Naive thymus-derived CD8-positive, alpha-beta T cell (primary cell): ENCODE measurements around the gene KLHL29. TPM values are rescaled to one million over a fixed set of nuclear protein-coding genes. Genes with fewer than 3 reads are reported as not detected.
A peak's percentile ranks its signal among the peaks of the same experiment; 100 is the strongest.

Source experiments
- ATAC-seq, 2 donors: fragments of 150-1000 bp; cut with Tn5 transposase in 1 of 2; sonication (Bioruptor Pico), chemical (Tn5 transposase) in 1 of 2; 1 replicate in 1 of 2; 2 replicates in 1 of 2; pipeline ENCODE4 v1.10.0; 2021; ENCODE audit warnings: mild to moderate bottlenecking in 2 of 2, moderate library complexity in 2 of 2
- POLR2A ChIA-PET: fragments of 350-600 bp; sonication (Branson Sonifier 250); formaldehyde crosslinking; loops from one replicate; lab custom pipeline; 2021; ENCODE audit warnings: antibody characterized with exemption; lab: Charles Lee
- DNase-seq, 10 donors: peaks; one replicate each; pipeline versions ENCODE4 v3.0.0 to v3.0.0-alpha.2; 2020 to 2022
- H3K27ac Mint-ChIP-seq, 10 donors: one replicate each; pipeline ENCODE4 v1.8.0; 2020 to 2022; ENCODE audit warnings: mild to moderate bottlenecking in 10 of 10, mixed read lengths in 10 of 10, moderate library complexity in 4 of 10, inconsistent platforms in 1 of 10
- H3K27me3 Mint-ChIP-seq, 5 donors: one replicate each; pipeline ENCODE4 v1.8.0; 2021 to 2022; ENCODE audit warnings: mixed read lengths in 5 of 5
- H3K36me3 Mint-ChIP-seq, 3 donors: one replicate each; pipeline ENCODE4 v1.8.0; 2020 to 2022; ENCODE audit warnings: mixed read lengths in 3 of 3, mild to moderate bottlenecking in 2 of 3, inconsistent platforms in 1 of 3
- H3K4me1 Mint-ChIP-seq, 4 donors: one replicate each; pipeline ENCODE4 v1.8.0; 2021 to 2022; ENCODE audit warnings: mixed read lengths in 4 of 4
- H3K4me3 Mint-ChIP-seq, 10 donors: one replicate each; pipeline ENCODE4 v1.8.0; 2020 to 2022; ENCODE audit warnings: mild to moderate bottlenecking in 10 of 10, mixed read lengths in 10 of 10, moderate library complexity in 6 of 10, inconsistent platforms in 1 of 10
- H3K9me3 Mint-ChIP-seq, 9 donors: one replicate each; pipeline ENCODE4 v1.8.0; 2020 to 2022; ENCODE audit warnings: mixed read lengths in 9 of 9, mild to moderate bottlenecking in 3 of 9, inconsistent platforms in 1 of 9, moderate library complexity in 1 of 9
- polyA plus RNA-seq, 3 donors: library from polyadenylated mRNA; unstranded; fragments of 300-500 nt; fragmentation: Illumina TruSeq; gene quantifications; one replicate each; pipeline ENCODE4 v1.2.3, GENCODE V29; 2021
- total RNA-seq, 8 experiments: library from RNA in 2 of 8; stranded (reverse) in 2 of 8; gene quantifications; one replicate each; pipeline ENCODE4 v1.2.3 and lab custom pipeline; 2021 to 2026

The KLHL29 gene
- total and polyA plus RNA-seq, 5 experiments from 2014 or later, result 0.02 to 1.7 (median 0.14) TPM

DNA sequence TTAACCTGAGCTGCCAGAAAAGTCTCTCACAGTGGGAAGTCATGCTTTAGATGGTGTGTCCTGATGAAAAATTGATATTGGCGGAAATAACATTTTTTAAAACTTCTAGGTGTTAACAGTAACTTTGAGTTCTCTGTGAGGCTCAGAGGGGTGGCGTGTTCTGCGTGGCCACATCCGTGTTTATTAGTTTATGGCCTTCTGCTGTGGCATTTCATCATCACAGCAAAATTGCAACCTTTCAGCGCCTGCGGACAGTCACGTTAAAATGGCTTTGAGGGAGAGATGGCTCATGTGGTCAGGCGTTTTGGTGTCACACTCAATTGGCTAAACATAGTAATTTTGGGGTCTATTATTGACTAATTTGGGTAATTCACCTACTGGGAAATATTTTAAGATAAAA is 42.4 kb downstream of the KLHL29 start:
- POLR2A ChIA-PET, result no interaction called here
- Mint-ChIP-seq H3K27me3 (peaks cover 1 to 15% (median 9%) of the 10 kb centered on the region in 5 donors), H3K27ac (no peak overlapping the region), H3K4me1 (no peaks in the 10 kb centered on the region), H3K36me3 (no peaks in the 10 kb centered on the region), H3K4me3 (no peak overlapping the region), H3K9me3 (no peaks in the 10 kb centered on the region)
- no peak for ATAC-seq
- no peak for DNase-seq

DNA sequence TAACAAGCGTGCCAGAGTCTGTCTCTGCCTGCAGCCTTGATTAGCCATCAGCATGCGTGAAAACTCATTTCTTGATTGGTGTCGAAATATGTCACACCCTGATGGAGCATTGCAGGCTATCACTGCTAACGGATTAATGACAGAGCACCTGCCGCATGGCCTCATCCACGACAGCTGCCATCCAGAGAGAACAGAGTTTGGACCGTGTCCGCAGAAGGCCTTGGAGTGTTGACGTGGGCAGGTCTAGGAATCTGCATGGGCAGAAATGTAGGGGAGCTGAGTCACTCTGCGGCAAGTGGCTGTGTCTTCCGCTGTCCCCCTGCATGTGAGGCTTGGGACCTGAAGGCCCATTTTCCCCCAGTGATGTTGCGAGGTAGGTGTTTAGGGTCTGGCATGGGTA is 43.0 kb downstream of the KLHL29 start:
- H3K4me3 Mint-ChIP-seq, result no peak overlapping the region
- peaks cover 1 to 21% (median 9%) of the 10 kb centered on the region in 5 donors for H3K27me3 Mint-ChIP-seq
- DNase-seq (no peak), ATAC-seq (no peak)
- H3K9me3 Mint-ChIP-seq, result no peaks in the 10 kb centered on the region
- POLR2A ChIA-PET, result no interaction called here
- no peaks in the 10 kb centered on the region for H3K4me1 Mint-ChIP-seq
- H3K27ac Mint-ChIP-seq, result no peak overlapping the region
- no peaks in the 10 kb centered on the region for H3K36me3 Mint-ChIP-seq

DNA sequence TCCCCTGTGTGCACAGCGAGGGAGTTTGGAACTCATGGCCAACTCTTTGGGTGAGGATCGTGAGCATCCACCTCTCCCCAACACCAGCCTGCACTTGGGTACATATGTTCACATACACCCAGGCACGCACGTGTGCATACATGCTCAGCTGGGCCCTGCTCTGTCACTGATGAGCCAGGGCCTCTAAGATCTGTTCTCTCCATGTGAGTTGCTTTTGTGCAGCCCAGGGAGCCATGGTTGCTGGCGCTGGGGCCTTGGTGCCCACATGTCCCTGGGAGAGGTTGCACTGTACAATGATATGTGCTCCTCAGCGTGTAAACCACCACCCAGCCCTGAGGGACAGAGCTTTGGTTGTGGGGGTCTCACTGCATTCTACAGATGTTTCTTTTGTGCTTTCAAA is 44.1 kb downstream of the KLHL29 start:
- Mint-ChIP-seq H3K4me1 (no peaks in the 10 kb centered on the region), H3K4me3 (no peak overlapping the region), H3K27ac (no peak overlapping the region), H3K27me3 (peaks cover 1 to 23% (median 10%) of the 10 kb centered on the region in 5 donors), H3K9me3 (no peaks in the 10 kb centered on the region), H3K36me3 (no peaks in the 10 kb centered on the region)
- POLR2A ChIA-PET, result no interaction called here
- DNase-seq (no peak), ATAC-seq (no peak)

DNA sequence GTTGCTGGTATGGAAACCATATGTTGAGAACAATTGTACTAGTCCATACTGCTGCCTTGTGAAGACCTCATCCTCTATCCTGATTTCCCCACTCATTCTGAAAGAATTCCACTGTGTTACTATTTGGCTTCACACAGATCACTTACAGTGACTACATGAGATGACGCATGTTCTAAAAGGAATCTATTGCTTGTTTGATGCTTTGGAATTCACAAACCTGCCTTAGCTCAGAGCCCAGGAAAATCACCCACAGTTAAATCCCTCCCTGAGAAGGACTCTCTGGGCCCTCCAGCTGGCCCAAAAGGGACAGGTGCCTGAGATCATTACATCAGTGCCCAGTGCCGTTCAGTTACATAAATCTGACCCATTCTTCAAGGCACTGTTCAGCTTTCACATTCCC is 45.3 kb downstream of the KLHL29 start:
- no peak overlapping the region for H3K4me3 Mint-ChIP-seq
- peaks cover 6 to 31% (median 17%) of the 10 kb centered on the region in 5 donors for H3K27me3 Mint-ChIP-seq
- H3K36me3 Mint-ChIP-seq, result no peaks in the 10 kb centered on the region
- POLR2A ChIA-PET, result no interaction called here
- H3K9me3 Mint-ChIP-seq, result peaks cover 0 to 2% (median 0%) of the 10 kb centered on the region in 9 donors
- DNase-seq (no peak), ATAC-seq (no peak)
- H3K27ac Mint-ChIP-seq, result no peak overlapping the region
- H3K4me1 Mint-ChIP-seq, result no peaks in the 10 kb centered on the region

DNA sequence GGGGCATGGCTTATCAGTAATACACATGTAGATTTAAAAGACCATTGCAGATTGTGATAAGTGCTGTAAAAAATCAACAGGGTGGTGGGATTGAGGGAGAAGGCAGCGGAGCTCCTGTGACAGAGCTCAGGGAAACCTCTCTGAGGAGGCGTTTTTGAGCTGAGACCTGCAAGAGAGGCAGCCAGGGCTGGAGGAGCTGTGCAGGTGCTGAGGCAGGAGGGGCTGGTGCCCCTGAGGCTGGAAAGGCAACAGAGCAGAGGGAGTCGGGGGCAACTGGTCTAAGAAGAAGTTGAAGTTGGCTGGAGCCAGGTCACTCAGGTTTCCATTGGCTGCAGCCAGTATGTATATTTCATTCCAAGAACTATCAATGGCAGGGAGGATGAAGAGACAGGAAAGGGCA is 47.6 kb downstream of the KLHL29 start:
- ATAC-seq (no peak), DNase-seq (no peak)
- Mint-ChIP-seq H3K4me3 (no peak overlapping the region), H3K27ac (no peak overlapping the region), H3K36me3 (no peaks in the 10 kb centered on the region), H3K9me3 (peaks cover 0 to 4% (median 0%) of the 10 kb centered on the region in 9 donors), H3K4me1 (peaks cover 6 to 12% (median 8%) of the 10 kb centered on the region in 4 donors), H3K27me3 (peaks cover 11 to 41% (median 21%) of the 10 kb centered on the region in 5 donors)
- POLR2A ChIA-PET, result no interaction called here

DNA sequence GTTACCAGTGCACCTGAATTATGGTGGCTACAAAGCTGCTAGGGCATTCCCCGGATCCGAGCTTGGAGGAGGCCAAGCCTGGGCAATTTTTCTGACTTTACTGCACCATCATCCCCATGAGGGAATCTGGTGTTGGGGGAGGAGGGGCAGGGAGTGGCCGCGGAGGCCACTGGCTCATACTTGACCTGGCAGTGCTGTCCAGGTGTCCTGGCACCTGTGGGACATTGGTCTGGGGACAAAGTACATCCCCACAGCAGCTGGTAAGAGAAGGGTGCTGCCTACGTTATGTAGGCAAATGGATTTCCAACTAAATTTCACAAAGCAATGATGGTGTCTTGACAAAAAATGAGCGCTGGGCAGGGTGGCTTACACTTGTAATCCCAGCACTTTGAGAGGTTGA is 48.3 kb downstream of the KLHL29 start:
- Mint-ChIP-seq H3K4me1 (peaks cover 6 to 12% (median 8%) of the 10 kb centered on the region in 4 donors), H3K36me3 (no peaks in the 10 kb centered on the region)
- no peak for ATAC-seq

DNA sequence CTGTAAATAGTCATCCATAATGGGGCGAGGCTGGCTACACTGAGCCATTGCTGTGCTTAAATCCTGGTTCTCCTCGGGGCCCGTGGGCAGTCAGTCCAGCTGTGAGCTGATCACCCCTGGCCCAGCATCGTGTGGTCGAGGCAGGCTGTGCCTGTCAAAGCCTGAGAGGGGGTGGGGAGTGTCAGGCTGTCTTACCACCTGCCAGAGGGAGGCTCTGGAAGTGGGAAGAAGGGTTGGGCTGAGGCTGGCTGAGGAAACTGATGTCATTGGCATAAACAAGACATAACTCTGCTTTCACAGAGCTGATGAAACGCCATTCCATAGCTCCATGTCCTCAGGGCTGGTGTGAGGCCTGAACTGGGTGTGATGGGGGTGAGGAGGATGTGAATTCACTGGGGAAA is 49.7 kb downstream of the KLHL29 start:
- POLR2A ChIA-PET, result no interaction called here
- DNase-seq, result no peak

More for the DNA sequence above, 48.3 kb downstream of the KLHL29 start:
- peak overlapping the region in 1 of 10 donors; percentile 51 for H3K4me3 Mint-ChIP-seq
- H3K27me3 Mint-ChIP-seq, result peaks cover 12 to 41% (median 21%) of the 10 kb centered on the region in 5 donors
- no peak for DNase-seq
- no peak overlapping the region for H3K27ac Mint-ChIP-seq
- POLR2A ChIA-PET, result no interaction called here
- peaks cover 0 to 5% (median 0%) of the 10 kb centered on the region in 9 donors for H3K9me3 Mint-ChIP-seq

DNA sequence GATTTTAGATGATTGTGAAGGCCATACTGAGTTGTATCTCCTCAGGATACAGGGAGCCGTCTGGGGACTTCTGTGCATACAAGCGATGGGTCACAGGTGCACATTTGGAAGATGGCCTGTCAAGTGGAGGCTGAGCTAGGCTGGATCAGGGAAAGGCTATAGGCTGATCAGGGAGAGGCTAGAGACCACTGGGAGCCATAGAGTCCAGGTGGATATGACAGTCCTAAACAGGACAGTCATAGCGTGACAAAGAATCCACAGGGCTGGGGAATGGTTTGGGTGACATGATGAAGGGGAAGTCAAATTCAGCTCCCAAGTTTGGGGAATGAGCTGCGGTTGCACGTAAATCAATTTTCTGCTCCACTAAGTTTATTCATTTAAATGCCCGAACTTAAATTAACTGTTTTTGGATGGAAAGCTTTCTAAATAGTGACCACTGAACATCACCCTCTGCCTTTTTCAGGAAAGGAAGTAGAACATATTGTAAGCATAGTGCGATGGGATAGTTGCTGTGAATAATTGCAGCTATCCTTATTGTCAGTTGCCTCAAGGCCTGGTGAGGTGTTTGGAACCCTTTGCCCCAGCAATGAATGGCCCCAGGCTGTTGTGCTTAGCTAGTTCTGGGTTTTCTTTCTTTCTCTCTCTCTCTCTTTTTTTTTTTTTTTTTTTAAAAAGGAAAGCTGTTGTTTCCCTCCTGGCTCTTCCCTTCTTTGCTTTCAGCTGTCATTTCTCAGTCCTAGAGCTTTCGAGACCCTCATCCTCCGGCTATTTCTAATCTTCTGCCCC is 50.5 kb downstream of the KLHL29 start:
- peak overlapping the region in 1 of 10 donors; percentile 78 for H3K27ac Mint-ChIP-seq
- DNase-seq, result no peak
- ATAC-seq, result no peak
- no peaks in the 10 kb centered on the region for H3K36me3 Mint-ChIP-seq
- POLR2A ChIA-PET, result no interaction called here
- H3K4me3 Mint-ChIP-seq, result peak overlapping the region in 1 of 10 donors; percentile 29
- H3K4me1 Mint-ChIP-seq, result peaks cover 6 to 12% (median 8%) of the 10 kb centered on the region in 4 donors
- H3K9me3 Mint-ChIP-seq, result peaks cover 0 to 7% (median 0%) of the 10 kb centered on the region in 9 donors
- H3K27me3 Mint-ChIP-seq, result peaks cover 12 to 36% (median 20%) of the 10 kb centered on the region in 5 donors

More for the DNA sequence above, 49.7 kb downstream of the KLHL29 start:
- peaks cover 0 to 5% (median 0%) of the 10 kb centered on the region in 9 donors for H3K9me3 Mint-ChIP-seq
- H3K27ac Mint-ChIP-seq, result no peak overlapping the region
- no peaks in the 10 kb centered on the region for H3K36me3 Mint-ChIP-seq
- H3K4me1 Mint-ChIP-seq, result peaks cover 6 to 12% (median 8%) of the 10 kb centered on the region in 4 donors
- no peak for ATAC-seq
- peaks cover 12 to 36% (median 20%) of the 10 kb centered on the region in 5 donors for H3K27me3 Mint-ChIP-seq
- H3K4me3 Mint-ChIP-seq, result no peak overlapping the region

DNA sequence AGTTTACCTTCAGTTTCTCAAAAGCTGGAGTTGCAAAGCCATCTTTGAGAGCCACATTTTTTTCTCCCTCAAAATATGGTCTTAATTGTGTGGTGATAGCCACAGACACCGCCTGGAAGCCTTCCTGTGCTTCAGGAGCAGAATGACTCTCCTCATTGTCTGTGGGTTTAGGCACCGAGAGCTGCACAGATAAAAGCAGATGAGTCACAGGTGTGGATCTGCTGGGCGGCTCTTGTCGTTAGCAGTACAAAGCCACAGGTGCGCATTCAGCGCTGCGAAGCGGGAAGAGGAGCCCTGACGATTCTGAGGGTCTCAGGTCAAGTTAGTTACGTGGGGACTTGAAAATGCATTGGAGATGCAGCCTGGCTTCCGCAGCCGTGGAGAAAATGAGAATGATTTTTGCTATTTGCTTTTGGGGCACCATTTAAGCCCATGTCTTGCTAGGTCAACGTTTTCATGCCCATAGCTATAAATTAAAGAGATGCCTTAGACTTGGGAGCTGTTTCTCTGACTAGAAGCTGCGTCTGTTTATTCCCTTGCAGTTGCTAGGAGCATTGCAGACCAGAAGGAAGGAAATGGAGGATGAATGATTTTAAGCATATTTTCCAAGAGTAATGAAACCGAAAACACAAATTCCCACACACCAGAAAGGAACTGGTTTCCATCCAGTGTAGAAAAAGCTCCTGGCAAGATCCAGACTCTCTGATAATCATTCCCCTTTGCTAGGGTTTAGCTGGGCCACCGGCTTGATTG is 51.5 kb downstream of the KLHL29 start:
- Mint-ChIP-seq H3K36me3 (peaks cover 0 to under 1% (median 0%) of the 10 kb centered on the region in 3 donors), H3K27me3 (peaks cover 13 to 31% (median 19%) of the 10 kb centered on the region in 5 donors), H3K9me3 (peaks cover 0 to 8% (median 1%) of the 10 kb centered on the region in 9 donors), H3K27ac (no peak overlapping the region), H3K4me3 (peak overlapping the region in 3 of 10 donors; percentile 12 to 29 (median 16)), H3K4me1 (peaks cover 6 to 12% (median 8%) of the 10 kb centered on the region in 4 donors)
- POLR2A ChIA-PET, result interaction anchor here (0.7 kb wide), 1 partner anchor 95 kb away, joined by 4 read pairs; no protein-coding TSS in a partner anchor
- DNase-seq, result peak in 1 of 10 donors; percentile 10
- ATAC-seq, result peak; percentile 57 to 59

DNA sequence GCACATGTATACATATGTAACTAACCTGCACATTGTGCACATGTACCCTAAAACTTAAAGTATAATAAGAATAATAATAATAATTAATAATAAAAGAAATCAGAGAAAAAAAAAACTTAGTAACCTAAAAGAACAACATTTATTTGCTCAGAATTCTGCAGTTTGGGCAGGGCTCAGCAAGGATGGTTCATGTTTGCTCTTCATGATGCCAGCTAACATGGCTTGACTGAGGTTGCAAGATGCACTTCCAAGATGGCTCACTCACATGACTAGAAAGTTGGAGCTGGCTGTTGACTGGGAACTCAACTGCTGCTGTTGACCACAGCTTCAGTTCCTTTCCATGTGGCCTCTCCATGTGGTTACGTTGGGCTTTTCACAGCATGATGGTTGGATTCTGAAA is 56.4 kb downstream of the KLHL29 start:
- Mint-ChIP-seq H3K4me3 (no peak overlapping the region), H3K4me1 (peaks cover 3% of the 10 kb centered on the region in 4 donors), H3K27ac (no peak overlapping the region), H3K36me3 (peaks cover 0 to 2% (median 0%) of the 10 kb centered on the region in 3 donors), H3K9me3 (peaks cover 0 to 15% (median 2%) of the 10 kb centered on the region in 9 donors), H3K27me3 (peaks cover 0 to 8% (median 7%) of the 10 kb centered on the region in 5 donors)
- DNase-seq, result no peak
- POLR2A ChIA-PET, result no interaction called here
- no peak for ATAC-seq

DNA sequence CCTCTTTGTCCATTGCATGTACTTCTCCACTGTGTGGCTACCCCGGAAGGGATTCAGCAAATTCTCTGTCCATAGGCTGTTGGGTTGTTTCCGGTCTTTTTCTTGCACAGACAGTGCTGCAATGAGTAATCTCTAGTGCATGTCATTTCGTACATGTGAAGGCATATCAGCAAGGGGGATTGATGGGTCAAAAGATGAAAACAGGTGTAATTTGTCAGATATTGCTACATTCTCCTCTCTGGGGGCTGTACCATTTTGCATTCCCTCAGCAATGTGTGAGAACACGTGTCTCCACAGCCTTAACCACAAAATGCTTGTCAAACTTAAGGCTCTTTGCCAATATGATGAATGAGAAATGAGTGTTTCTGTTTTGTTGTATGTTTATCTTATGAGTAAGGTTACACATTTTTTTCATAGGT is 60.5 kb downstream of the KLHL29 start:
- Mint-ChIP-seq H3K4me3 (no peak overlapping the region), H3K36me3 (peaks cover 0 to 2% (median 0%) of the 10 kb centered on the region in 3 donors), H3K27me3 (peaks cover 2 to 9% (median 4%) of the 10 kb centered on the region in 5 donors), H3K27ac (no peak overlapping the region), H3K9me3 (peaks cover 0 to 12% (median 2%) of the 10 kb centered on the region in 9 donors), H3K4me1 (peaks cover 0 to 3% (median 0%) of the 10 kb centered on the region in 4 donors)
- ATAC-seq (no peak), DNase-seq (no peak)
- POLR2A ChIA-PET, result no interaction called here

DNA sequence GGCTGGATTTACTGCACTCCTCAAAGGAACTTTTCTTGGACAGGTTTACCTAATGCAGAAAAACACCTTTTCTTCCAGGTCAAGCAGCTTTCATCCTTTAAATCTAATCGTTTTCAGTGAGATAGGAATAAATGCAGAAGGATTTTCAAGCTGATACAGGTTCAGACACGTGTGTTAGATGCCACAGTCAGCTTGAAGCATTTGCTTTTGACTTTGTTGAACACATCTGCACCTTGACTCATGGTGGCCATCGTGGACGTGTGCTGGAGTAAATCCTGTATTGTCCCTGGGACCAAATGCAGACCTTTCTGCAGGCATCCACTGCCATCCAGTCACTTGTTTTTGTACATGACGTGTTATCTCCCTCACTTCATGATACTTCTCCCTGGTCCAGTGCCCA is 61.9 kb downstream of the KLHL29 start:
- ATAC-seq, result no peak
- Mint-ChIP-seq H3K9me3 (peaks cover 0 to 6% (median 0%) of the 10 kb centered on the region in 9 donors), H3K27me3 (peaks cover 0 to 9% (median 4%) of the 10 kb centered on the region in 5 donors), H3K4me1 (peaks cover 0 to 6% (median 3%) of the 10 kb centered on the region in 4 donors), H3K4me3 (no peak overlapping the region), H3K27ac (peak overlapping the region in 1 of 10 donors; percentile 61), H3K36me3 (no peaks in the 10 kb centered on the region)
- POLR2A ChIA-PET, result no interaction called here
- no peak for DNase-seq
